HG03196 (cell line): ENCODE results near the gene LARGE1.

Source experiments
- ATAC-seq: cut with Tn5 transposase; IDR thresholded peaks from one replicate; pipeline ENCODE4 v1.9.1; 2021; ENCODE audit not compliant: unreplicated experiment

Gene LARGE1

DNA sequence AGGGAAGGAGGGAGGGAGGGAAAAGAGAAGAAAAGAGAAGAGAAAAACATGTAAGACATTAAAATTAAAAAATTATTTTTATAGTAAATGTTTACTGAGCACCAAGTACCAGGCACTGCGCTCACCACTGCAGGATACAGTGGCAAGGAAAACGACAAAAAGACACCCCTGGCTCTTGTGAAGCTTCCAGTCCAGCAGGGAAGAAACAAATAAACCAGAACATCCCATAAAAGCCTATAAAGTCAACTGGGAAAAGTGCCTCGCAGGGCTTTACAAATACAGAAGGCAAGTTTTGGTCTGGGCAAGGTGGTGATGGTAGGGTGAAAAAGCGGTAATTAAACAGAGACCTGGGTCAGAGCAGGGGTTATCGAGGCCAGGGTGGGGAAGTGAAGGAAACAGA lies 33.6 kb downstream of the LARGE1 start:
- no peak for ATAC-seq

DNA sequence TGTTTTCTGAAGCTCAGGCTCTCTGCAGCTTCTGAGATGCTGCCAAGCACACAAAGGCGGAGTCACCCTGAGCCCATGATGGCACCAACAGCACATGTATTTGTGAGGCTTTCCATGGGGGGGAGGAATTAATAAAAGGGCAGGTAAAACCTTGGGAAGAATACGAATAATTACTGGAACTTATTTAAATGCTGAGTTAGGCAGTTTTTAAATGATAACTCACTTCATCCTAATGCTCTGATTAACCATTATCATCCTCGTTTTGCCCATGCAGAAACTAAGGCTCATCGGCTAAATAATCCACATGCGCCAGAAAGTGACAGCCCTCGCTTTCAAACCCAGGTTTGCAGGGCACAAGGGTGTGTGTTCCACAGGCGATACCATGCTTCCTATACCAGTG lies 35.4 kb downstream of the LARGE1 start:
- ATAC-seq, result no peak

DNA sequence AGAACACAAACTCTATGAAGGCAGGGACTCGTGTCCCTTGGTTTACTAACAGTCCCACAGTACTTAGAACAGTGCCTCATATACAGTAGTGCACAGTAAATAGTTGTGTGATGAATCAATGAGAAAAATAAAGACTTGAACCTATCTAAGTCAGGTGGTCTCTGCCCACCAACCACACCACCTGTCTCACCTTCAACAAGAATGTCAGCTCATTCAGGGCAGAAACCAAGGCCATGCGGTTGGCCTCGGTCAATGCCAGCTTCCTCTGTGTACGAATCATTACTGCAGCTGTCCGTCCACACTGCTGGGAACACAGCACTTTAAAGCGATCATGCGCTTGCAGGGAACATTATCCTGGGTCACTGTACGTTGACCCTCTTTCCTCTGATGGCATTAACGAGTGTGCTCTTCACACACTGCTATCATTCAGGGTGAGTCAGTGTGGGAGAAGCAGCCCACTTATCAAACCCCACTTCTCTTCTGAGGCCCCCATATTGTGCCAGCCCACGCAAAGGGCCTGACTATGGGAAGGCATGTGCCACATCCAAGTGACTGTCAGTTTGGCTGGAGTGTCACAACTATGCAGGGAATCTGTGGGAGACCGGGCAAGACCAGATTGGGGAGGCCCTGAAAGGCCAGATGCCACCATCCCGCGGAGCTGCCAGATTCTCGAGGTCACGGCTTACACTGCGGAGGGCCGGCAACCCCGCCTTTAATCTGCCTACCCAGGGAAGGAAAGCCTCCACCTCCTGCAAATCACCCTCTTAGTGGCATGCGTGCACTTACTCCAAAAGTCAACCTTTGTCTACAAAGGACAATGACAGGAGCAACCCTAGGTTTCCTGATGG lies 36.1 kb downstream of the LARGE1 start:
- no peak for ATAC-seq

DNA sequence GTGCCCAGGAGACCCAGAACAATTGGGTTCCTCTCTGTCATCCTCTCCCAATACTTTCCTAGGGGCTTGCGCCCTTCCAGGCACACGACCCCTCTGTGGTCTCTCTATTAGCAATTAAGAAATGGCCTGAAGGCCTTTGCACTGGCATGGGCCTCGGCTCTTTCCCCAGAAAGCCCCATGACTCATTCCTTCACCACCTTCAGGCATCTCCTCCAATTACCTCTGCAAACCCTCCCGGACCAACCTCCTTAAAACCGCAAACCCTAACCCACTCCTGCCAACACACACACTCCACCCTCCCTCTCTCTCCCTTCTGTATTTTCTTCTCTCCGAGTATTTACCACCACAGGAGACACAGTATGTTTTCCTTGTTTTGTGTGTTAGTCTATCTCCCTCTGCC lies 36.7 kb downstream of the LARGE1 start:
- ATAC-seq, result no peak

DNA sequence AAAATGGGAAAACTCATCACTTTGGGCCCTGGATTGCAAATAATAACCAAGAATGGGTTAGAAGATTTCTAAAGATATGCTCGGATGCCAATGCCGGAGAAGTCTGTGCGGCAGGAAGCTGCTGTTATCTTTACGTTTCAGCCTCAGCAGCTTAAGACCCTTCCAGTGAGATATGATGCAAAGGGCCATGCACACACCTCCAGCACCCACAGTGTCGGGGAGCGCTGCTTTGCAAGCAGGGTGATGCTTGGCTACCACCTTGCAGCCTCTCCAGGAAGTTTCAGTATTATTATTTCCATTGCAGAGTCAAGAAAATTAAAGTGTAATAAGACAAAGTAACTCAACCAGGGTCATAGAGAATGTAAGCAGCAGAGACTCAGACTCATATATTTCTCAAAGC lies 37.3 kb downstream of the LARGE1 start:
- ATAC-seq, result no peak

DNA sequence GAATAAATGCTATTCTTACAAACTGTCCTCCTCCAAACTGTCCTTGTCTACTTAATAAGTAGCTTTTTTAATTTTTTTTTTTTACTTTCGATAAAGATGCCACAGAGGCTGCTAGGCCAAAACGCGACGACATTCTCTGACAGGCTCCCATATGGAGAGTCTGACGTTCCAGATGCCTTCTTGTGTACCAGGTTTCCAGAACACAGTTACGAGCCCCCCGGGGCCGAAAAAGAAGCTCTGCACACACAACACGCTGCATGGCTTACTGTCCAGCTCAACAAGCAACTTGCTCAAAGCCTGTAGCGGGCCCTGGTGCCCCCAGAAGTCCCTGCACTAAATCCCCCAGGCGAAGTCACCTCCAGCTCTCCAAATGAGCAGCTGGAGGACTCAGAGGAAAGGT lies 39.3 kb downstream of the LARGE1 start:
- no peak for ATAC-seq

DNA sequence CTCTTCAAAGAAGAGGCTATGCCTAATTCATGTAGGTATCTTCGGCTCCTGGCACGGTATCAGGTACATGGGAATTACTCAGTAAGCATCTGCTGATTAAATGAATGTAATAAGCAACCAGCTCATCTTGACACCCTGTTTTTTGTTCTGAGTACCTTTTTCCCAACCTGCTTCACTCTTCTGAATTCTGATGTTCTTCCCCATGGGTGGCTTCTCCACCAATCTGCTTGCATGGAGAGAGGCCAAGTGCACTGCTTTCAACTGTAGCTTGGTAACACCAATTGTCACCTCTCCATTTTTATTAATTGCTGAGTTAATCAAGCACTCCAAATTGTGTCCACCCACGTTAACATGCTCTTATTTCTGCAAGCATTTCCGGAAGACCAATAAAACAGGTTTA lies 40.5 kb downstream of the LARGE1 start:
- no peak for ATAC-seq

DNA sequence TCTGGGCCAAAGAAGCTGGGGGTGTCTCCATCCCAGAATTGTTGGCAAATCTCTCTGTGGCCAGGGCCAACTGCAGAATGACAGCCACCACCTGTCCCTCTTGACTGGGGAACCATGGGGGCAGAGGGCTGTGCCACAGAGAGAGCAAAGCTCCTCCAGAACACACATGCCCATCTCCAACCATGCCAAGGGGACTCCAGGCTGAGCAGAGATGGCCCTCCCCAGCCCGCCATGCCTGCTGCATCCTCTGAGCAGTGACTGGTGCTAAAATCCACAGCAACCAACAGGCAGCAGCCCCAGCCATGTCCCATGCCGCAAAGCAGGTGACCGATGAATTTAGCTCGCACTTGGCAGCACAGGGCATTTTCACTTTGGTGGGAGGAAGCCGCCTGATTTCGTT lies 45.0 kb downstream of the LARGE1 start:
- ATAC-seq, result no peak

DNA sequence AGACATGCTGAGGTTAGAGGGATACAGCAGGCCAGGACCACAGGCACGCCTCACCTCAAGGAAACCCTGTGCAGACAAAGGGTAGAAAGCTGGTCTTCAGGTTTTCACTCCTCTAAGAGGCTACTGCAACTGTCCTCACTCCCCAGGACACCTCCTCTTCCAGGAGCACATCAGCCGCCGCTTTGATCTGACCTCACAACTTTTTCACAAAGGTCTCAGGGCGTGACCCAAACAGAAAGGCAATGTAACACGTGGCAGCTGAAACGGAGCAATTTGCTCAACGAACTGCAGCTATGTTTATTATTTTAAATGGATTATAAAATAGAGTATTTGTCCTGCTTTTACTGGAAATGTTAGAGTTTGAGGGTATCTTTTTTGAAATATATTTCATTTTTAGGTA lies 46.1 kb downstream of the LARGE1 start:
- ATAC-seq, result no peak

DNA sequence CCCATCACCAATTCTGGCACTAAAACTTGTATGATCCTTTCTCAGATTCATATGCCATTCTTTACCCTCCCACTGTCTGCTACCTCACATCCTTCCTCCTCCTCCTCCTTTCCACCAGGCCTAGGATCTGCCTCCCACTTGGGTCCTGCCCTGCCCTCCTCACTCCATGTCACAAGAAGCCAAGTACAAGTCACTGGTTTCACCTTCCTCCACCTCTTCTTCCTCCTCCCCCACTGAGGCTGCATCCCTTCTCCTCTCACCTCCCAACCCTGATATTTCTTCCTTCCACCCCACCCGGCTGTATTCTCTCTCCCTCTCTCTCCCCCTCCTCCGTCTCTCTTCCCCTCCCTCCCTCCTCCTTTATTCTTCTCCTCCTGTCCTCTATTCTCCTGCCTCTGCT lies 46.6 kb downstream of the LARGE1 start:
- no peak for ATAC-seq

DNA sequence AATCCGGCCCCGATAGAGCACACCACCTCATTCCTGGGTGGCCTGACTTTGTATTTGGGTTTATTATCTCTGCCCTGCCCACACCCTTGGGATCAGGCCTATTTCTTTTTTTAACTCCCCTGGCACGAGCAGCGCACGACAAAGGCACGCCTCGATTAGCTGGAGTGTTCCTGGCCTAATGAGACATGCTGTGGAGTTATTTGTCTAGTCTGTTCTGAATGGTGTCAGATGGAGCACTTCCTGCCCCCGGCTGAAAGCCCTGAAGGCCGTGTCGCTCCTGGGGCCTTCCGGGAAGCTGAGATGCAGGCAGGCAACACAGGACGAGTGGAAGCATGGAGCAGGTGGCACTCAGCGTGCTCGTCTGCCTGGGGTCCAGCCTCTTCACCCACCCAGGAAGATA lies 47.1 kb downstream of the LARGE1 start:
- ATAC-seq, result no peak

DNA sequence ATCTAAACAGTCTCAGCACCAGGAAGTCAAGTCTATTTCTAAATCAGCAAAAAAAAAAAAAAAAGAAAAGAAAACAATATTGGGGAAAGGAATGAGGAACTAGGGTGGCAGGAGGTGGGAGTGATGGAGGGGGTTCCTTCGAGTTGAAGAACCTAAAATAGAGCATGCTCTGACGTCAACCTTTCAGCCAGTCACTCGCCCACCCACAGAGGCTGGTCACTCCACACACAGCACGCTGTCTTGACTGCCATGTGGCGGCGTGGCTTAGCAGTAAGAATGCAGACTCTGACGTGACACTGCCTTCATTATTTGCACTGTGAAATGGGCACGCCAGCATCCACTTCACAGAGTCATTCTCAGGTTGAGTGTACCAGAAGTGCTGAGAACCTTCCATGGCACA lies 48.3 kb downstream of the LARGE1 start:
- no peak for ATAC-seq

DNA sequence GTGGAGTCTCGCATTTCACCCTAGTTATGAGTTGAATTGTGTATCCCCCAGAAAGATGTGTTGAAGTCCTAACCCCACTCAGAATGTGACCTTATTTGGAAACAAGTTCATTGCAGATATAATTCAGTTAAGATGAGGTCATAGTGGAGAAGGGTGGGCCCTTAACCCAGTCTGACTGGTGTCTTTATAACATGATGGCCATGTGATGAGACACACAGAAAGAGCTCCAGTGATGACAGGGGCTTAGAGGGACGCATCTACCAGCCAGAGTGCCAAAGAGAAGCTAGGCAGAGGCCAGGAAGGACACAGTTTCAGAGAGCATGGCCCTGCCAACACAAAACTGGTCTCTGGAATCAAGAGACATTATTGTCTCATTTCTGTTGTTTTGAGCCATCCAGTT lies 50.3 kb downstream of the LARGE1 start:
- ATAC-seq, result no peak

DNA sequence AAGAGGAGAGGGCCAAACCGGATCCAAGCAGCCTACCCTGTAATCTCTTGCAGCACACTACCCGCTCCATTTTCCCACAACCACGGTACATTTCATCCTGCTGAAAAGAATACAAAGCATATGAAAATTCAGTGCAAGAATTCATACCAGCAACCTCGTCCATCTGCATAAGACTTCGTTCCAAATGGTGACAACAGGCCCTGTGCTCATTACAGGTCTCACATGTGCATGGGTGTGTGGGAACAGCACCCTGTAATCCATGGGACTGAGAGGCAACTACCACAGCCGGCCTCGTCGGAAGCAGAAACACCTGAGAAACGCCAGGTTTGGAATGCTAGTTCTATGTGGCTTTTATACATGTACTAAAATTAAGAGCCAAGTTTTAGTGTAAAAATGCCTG lies 52.3 kb downstream of the LARGE1 start:
- no peak for ATAC-seq

DNA sequence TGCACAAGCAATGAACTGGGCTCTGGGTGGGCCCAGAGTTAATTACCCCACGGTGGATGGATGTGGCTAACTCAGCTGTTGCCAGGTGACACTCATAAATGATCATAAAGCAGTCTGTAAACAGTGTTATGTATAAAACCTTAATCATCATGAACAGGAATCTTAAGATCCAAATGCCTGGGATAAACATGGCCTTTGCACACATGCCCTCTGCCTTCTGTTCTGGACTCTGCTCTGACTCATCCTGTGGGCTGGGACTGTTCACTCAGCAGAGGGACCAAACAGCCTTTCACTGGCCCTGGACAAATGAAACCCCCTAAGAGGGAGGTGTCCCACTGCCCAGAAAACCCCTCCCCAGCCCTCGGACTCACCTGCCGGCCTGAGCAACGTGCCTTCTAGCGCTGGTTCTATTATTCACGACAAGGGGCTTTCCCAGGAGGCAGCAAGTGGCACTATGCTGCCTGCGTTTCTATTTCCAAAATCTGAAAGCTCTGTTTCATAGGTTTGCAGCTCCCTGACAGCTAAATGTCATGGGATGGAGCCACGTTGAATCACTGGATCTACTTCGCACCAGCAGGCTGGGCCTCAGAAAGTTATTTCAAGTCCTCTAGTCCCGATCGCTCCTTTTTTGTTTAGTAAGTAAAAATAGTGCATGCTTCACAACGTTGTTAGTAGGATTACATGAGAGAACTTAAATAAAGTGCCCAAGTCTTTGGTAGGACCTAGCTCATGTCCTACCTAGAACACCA lies 53.0 kb downstream of the LARGE1 start:
- ATAC-seq, result no peak

DNA sequence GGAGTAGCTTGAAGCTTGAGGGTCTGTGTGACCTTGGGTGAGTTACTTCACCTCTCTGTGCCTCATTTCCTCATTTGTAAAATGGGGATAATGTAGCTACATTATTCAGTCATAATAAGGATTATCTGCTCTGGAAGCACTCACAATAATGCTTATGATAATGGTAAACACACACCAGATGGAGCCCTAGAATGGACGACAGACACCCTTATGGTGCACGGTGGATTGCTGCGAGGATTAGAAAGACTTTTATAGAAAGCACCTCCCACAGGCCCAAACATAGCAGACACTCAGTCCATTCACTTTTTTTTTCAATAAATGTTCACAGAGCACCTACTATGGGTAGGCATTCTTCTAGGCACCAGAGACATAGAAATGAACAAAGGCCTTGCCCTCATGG lies 53.8 kb downstream of the LARGE1 start:
- ATAC-seq, result no peak

DNA sequence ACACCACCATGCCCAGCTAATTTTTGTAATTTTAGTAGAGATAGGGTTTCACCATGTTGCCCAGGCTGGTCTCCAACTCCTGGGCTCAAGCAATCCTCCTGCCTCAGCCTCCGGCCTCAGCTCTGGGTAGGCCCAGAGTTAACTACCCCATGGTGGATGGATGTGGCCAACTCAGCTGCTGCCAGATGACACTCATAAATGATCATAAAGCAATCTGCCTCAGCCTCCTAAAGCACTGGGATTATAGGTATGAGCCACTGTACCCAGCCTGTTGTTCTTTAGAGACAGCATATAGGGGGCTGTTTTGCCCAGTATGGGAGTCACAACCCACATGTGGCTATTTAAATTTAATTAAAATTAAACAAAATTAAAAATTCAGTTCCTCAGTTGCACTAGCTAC lies 54.3 kb downstream of the LARGE1 start:
- ATAC-seq, result no peak

DNA sequence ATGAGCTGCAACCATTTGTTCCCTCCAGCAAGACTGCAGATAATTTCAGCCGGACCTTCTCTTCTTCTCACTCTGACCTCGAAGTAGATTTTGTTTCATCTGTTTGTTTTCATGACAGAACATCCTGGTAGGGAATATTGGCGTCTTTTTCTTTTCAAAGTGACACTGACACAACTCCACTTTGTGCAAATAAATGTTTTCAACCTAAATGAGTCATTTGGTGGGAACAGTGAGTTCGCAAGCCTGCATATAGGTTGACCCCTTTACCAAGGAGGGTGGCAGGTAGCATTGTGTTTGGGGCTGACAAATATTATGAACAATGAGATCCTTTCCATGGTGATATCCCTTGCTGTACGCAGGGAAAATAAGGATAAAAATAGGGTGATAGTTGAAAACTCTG lies 55.0 kb downstream of the LARGE1 start:
- ATAC-seq, result no peak

DNA sequence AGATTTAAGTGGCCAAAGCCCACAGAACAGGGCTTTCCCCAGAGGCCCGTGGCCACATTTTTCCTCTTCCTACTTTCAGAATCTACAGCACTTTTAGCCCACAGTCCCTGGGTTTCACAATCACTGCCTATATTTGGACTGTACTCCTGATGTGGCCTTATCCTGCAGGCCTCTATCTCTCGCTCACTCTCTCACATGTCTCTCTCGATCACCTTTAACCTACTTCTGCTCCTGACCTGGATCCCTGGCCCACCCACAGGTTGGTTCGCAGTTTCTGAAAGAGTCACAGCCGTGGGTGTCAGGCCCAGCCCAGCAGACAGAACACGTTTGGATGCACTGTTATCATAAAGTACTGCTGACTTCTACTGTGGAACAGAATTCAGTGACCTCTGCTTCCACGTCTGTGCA lies 55.5 kb downstream of the LARGE1 start:
- ATAC-seq, result no peak

DNA sequence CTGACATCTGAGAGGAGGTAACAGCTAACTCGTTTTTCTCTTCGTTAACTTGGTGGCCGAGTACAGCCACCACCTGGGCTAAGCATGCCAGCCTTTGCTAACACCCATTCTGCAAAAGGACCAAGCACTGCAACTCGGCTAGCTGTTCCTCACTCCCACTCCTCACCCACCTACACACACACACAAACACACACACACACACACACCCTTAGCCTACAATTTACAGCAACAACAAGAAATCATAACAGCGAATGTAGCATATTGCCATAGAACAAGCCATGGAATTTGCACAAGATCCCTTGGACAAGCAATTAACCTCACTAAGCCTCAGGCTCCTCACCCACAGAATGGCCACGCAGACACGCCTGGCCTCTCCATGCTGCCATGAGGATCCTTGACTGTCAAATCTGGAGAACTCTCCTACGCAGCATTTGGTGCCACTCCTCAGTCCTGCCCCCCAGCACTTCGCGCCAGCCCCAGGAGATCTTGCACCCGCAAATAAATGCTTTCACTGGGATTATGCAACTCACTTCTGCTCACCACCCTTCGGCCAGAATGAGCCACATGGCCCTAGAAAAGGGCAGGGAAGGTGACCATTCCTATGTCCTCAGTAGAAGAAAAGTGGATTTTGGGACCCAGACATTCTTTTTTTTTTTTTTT lies 58.9 kb downstream of the LARGE1 start:
- ATAC-seq, result no peak

DNA sequence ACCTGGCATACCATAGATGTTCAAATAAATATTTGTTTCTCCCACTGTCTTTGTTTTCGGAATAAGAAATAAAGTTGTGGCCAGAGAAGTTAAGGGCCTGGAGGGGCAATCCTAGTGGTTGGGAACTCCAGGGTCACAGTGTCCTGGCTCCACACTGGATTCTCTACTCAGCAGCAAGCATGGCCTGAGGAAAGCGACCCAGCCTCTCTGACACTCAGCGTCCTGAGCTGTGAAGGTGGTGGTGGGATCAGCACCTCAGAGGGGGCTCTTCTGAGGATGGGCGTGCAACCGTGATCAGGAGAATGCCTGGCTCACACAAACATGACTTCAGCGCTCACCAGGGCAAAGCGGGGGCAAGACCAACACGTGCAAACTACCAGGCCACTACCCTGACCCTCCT lies 59.9 kb downstream of the LARGE1 start:
- no peak for ATAC-seq

DNA sequence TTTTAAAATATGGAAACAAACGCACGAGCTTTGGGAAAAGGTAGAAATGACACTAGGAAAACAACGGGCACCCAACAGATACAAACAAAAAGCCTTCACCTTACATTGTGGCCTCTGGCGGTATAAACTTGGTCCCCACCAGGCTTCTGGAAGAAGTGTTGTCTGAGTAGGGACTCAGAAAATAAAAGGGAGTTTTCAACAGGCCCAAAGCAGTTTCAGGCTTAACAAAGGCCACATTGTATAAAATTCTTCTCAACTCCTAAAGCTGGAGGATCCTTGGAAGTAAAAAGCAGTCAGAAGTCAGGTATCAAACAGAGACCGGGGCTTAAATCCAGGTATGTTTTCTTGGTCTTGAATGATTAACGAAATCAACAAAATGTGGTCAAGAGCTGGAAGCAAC lies 61.0 kb downstream of the LARGE1 start:
- ATAC-seq, result no peak
